OCI-LY7 (cell line): ENCODE measurements around the gene PPFIBP1. TPM values are rescaled to one million over a fixed set of nuclear protein-coding genes. Genes with fewer than 3 reads are reported as not detected.
"Not testable (repeated sequence)": the region's sequence is repeated elsewhere in the genome, so short reads cannot be mapped to it uniquely, and the experiment has no call there.

Source experiments
- BruUV-seq: library from RNA; stranded (reverse); fragments of 400-500 nt; replicated peaks from 2 replicates; lab custom pipeline; 2021; lab: Mats Ljungman, UMichigan
- CTCF ChIA-PET: fragments of 300-600 bp; sonication (Branson Sonifier 250); formaldehyde crosslinking; loops from one replicate; lab custom pipeline; 2022; ENCODE audit warnings: antibody characterized with exemption; ENCODE audit not compliant: unreplicated experiment; lab: Charles Lee
- POLR2A ChIA-PET: fragments of 300-600 bp; sonication (Branson Sonifier 250); formaldehyde crosslinking; loops from one replicate; lab custom pipeline; 2022; ENCODE audit warnings: antibody characterized with exemption; lab: Charles Lee
- DNase-seq: peaks from one replicate; pipeline ENCODE4 v3.0.0-alpha.2; 2015; ENCODE audit warnings: low spot score
- H2AFZ ChIP-seq: fragments of 200-600 bp; sonication (generic), shearing (Covaris generic); 2 replicates; pipeline ENCODE4 v1.6.1; 2014; ENCODE audit warnings: mild to moderate bottlenecking, antibody characterized with exemption, low read length, moderate library complexity
- H3K27ac ChIP-seq: fragments of 200-600 bp; sonication (generic); 2 replicates; pipeline ENCODE4 v1.5.1; 2014; ENCODE audit warnings: mixed run types, low read depth, mild to moderate bottlenecking, moderate library complexity, low read length, inconsistent platforms; ENCODE audit not compliant: poor library complexity, severe bottlenecking
- H3K36me3 ChIP-seq: fragments of 200-600 bp; sonication (generic); 2 replicates; pipeline ENCODE4 v1.6.1; 2014; ENCODE audit warnings: mild to moderate bottlenecking, antibody characterized with exemption, low read length, moderate library complexity, mixed read lengths; ENCODE audit not compliant: insufficient read depth
- H3K4me1 ChIP-seq: fragments of 200-600 bp; sonication (generic); 2 replicates; pipeline ENCODE4 v1.5.1; 2014; ENCODE audit warnings: mild to moderate bottlenecking, low read length; ENCODE audit not compliant: insufficient read depth, poor library complexity, severe bottlenecking
- H3K4me2 ChIP-seq: fragments of 200-600 bp; sonication (generic); 2 replicates; pipeline ENCODE4 v1.6.1; 2014; ENCODE audit warnings: mild to moderate bottlenecking, low read length
- H3K4me3 ChIP-seq: fragments of 200-600 bp; sonication (generic); 2 replicates; pipeline ENCODE4 v1.5.1; 2014; ENCODE audit warnings: mild to moderate bottlenecking, low read depth, low read length; ENCODE audit not compliant: poor library complexity, severe bottlenecking
- H3K79me2 ChIP-seq: fragments of 200-600 bp; sonication (generic); 2 replicates; pipeline ENCODE4 v1.6.1; 2016; ENCODE audit warnings: low read depth, mild to moderate bottlenecking, low read length, moderate library complexity, mixed read lengths; ENCODE audit not compliant: insufficient read depth
- H3K9me2 ChIP-seq: fragments of 200-600 bp; sonication (generic); 2 replicates; pipeline ENCODE4 v1.6.1; 2016; ENCODE audit warnings: mild to moderate bottlenecking, low read length, mixed read lengths; ENCODE audit not compliant: insufficient read depth
- H3K9me3 ChIP-seq: fragments of 200-600 bp; sonication (generic); 2 replicates; pipeline ENCODE4 v1.6.1; 2014; ENCODE audit warnings: mild to moderate bottlenecking, mixed run types, low read length, mixed read lengths
- H4K20me1 ChIP-seq: fragments of 200-600 bp; sonication (generic); 2 replicates; pipeline ENCODE4 v1.6.1; 2014; ENCODE audit warnings: mild to moderate bottlenecking, antibody characterized with exemption, low read length, moderate library complexity, mixed read lengths; ENCODE audit not compliant: insufficient read depth
- CTCF ChIP-seq: fragments of 200-600 bp; sonication (generic); conservative IDR thresholded peaks from 2 replicates; pipeline ENCODE4 v1.5.1; 2014; ENCODE audit warnings: mild to moderate bottlenecking, antibody characterized with exemption, low read length, moderate library complexity, mixed read lengths
- EZH2phosphoT487 ChIP-seq: fragments of 200-600 bp; sonication (generic); IDR thresholded peaks from 2 replicates; pipeline ENCODE4 v1.6.1; 2018; ENCODE audit warnings: low read depth, borderline replicate concordance, mild to moderate bottlenecking, mixed run types, antibody characterized with exemption, low read length, moderate library complexity, mixed read lengths
- intact Hi-C: fragments of 100-400 bp; cut with micrococcal nuclease; formaldehyde crosslinking; loops from one replicate; pipeline ENCODE4 v1.10.0; 2022; ENCODE audit not compliant: unreplicated experiment
- total RNA-seq, 2 experiments: library from RNA; depleted of rRNA in 1 of 2; stranded (reverse); fragments of >200 nt in 1 of 2; shearing (Covaris generic) in 1 of 2; gene quantifications; 2 replicates each; pipeline ENCODE4 v1.2.3, GENCODE V29; 2014 to 2022

Gene PPFIBP1
- total RNA-seq, 2 experiments from 2014 or later, result 7.3 to 14.6 TPM

- Histone ChIP-seq H3K4me1 (no peaks in the 10 kb centered on the region), H3K4me2 (no peak overlapping the region), H3K36me3 (no peaks in the 10 kb centered on the region), H3K4me3 (no peak overlapping the region), H4K20me1 (no peaks in the 10 kb centered on the region), H3K9me2 (no peaks in the 10 kb centered on the region), H2AFZ (no peak overlapping the region), H3K27ac (no peak overlapping the region), H3K79me2 (no peaks in the 10 kb centered on the region), H3K9me3 (no peaks in the 10 kb centered on the region)
- DNase-seq, result no peak
- POLR2A ChIA-PET, result no interaction called here
- CTCF ChIA-PET, result no interaction called here
- BruUV-seq, result no TSS peak
- intact Hi-C loops, result loop anchor here (2.0 kb wide), 3 partner anchors 129 to 227 kb away; partner anchors contain the start of gene PPFIBP1
- TF ChIP-seq CTCF (no peak), EZH2phosphoT487 (no peak)
These were observed 129.7 kb downstream of the PPFIBP1 start for GRCh38 chr12:27653661-27654060.

- H3K27ac ChIP-seq, H3K9me3 ChIP-seq, H3K79me2 ChIP-seq, H3K4me2 ChIP-seq, DNase-seq, H3K36me3 ChIP-seq, intact Hi-C loops, BruUV-seq, H3K4me1 ChIP-seq, H2AFZ ChIP-seq, H4K20me1 ChIP-seq, H3K4me3 ChIP-seq, CTCF ChIA-PET, H3K9me2 ChIP-seq: not testable (repeated sequence)
- POLR2A ChIA-PET, result interaction anchor here (0.6 kb wide), 1 partner anchor 213 kb away, joined by 3 read pairs; no protein-coding TSS in a partner anchor
These were observed 131.5 kb downstream of the PPFIBP1 start for GRCh38 chr12:27655476-27655875.

- TF ChIP-seq EZH2phosphoT487 (no peak), CTCF (no peak)
- no peaks in the 10 kb centered on the region for H3K9me3 ChIP-seq
- H3K9me2 ChIP-seq, result no peaks in the 10 kb centered on the region
- CTCF ChIA-PET, result no interaction called here
- H2AFZ ChIP-seq, result no peak overlapping the region
- no peaks in the 10 kb centered on the region for H3K79me2 ChIP-seq
- no peak for DNase-seq
- no peaks in the 10 kb centered on the region for H4K20me1 ChIP-seq
- H3K4me1 ChIP-seq, result no peaks in the 10 kb centered on the region
- POLR2A ChIA-PET, result no interaction called here
- BruUV-seq, result no TSS peak
- intact Hi-C loops, result no loop called here
- H3K27ac ChIP-seq, result no peak overlapping the region
- H3K36me3 ChIP-seq, result no peaks in the 10 kb centered on the region
- H3K4me3 ChIP-seq, result no peak overlapping the region
- H3K4me2 ChIP-seq, result no peak overlapping the region
These were observed 133.3 kb downstream of the PPFIBP1 start for GRCh38 chr12:27657296-27657695.
